MG63 (cell line): ENCODE data around the gene PIAS4. TPM values are rescaled to one million over a fixed set of nuclear protein-coding genes. Genes with fewer than 3 reads are reported as not detected.

Source experiments
- DNase-seq: peaks from one replicate; pipeline ENCODE4 v3.0.0-alpha.2; 2020
- H3K27me3 ChIP-seq: fragments of 250-450 bp; sonication (Bioruptor Pico); 2 replicates; pipeline ENCODE4 v1.5.1; 2020; ENCODE audit warnings: mild to moderate bottlenecking, moderate library complexity
- H3K36me3 ChIP-seq: fragments of 250-450 bp; sonication (Bioruptor Pico); 2 replicates; pipeline ENCODE4 v1.5.1; 2020; ENCODE audit warnings: mild to moderate bottlenecking, moderate library complexity
- H3K4me3 ChIP-seq: fragments of 250-450 bp; sonication (Bioruptor Pico); 2 replicates; pipeline ENCODE4 v1.5.1; 2020; ENCODE audit warnings: mild to moderate bottlenecking, moderate library complexity
- H3K9me3 ChIP-seq: fragments of 250-450 bp; sonication (Bioruptor Pico); 2 replicates; pipeline ENCODE4 v1.5.1; 2020; ENCODE audit warnings: mild to moderate bottlenecking, moderate library complexity
- total RNA-seq: library from RNA; depleted of rRNA; stranded (reverse); fragments of >200 nt; shearing (Covaris generic); gene quantifications from 2 replicates; pipeline ENCODE4 v1.2.3, GENCODE V29; 2014; ENCODE audit warnings: low replicate concordance

PIAS4 gene
- total RNA-seq, 1 experiment from 2014 or later: 10.4 TPM

- Histone ChIP-seq H3K36me3 (peaks cover 16% of the 10 kb centered on the region), H3K27me3 (no peaks in the 10 kb centered on the region), H3K4me3 (no peak overlapping the region), H3K9me3 (no peaks in the 10 kb centered on the region)
- no peak for DNase-seq
Measured at GRCh38 chr19:4055209-4055552, 47.6 kb downstream of the PIAS4 start.

DNA sequence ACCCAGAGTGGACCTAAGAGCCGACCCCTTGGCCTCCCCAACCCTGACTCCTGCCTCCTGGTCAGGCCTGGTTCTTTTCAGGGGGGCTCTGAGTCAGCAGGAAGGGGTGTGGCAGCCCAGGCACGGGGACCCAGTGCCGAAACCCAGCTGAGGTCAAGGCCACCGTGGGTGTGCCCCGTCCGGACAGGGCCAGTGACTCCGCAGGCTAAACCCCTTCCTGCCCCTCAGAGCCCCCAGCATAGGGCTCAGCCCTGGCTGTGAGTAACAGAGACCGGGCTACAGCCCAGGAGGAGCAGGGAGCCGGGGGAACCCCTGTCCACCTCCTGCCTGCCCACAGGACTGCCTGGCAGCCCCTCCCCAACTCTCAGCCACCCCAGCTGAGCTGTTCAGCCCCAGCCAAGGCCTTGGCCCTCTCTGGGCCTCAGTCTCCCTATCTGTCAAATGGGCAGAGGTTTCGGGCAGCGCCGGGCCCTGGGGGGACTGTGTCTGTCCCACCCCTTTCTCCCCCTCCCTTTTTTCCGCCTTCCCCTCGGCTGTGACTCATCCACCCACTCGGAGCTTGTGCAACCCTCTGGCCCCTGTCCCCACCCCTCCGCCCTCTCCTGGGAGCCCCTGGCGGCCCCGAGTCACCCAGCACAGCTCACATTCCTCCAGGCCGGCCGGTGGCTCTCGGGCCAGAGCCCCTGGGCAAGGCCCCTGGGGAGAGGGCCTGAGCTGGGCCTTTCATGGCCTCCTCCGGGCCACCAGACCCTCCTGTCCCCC, 50.6 kb downstream of the PIAS4 start:
- no peaks in the 10 kb centered on the region for H3K9me3 ChIP-seq
- peaks cover 9% of the 10 kb centered on the region for H3K36me3 ChIP-seq
- H3K27me3 ChIP-seq: no peaks in the 10 kb centered on the region
- H3K4me3 ChIP-seq: no peak overlapping the region
- DNase-seq: peak; percentile 87

- no peak overlapping the region for H3K4me3 ChIP-seq
- H3K36me3 ChIP-seq: peaks cover 14% of the 10 kb centered on the region
- H3K27me3 ChIP-seq: no peaks in the 10 kb centered on the region
- H3K9me3 ChIP-seq: no peaks in the 10 kb centered on the region
- no peak for DNase-seq
Measured at GRCh38 chr19:4058693-4059452, 51.3 kb downstream of the PIAS4 start.

- Histone ChIP-seq H3K27me3 (no peaks in the 10 kb centered on the region), H3K4me3 (no peak overlapping the region), H3K9me3 (no peaks in the 10 kb centered on the region), H3K36me3 (peaks cover 19% of the 10 kb centered on the region)
- DNase-seq: no peak
Measured at GRCh38 chr19:4059453-4059871, 51.9 kb downstream of the PIAS4 start.

DNA sequence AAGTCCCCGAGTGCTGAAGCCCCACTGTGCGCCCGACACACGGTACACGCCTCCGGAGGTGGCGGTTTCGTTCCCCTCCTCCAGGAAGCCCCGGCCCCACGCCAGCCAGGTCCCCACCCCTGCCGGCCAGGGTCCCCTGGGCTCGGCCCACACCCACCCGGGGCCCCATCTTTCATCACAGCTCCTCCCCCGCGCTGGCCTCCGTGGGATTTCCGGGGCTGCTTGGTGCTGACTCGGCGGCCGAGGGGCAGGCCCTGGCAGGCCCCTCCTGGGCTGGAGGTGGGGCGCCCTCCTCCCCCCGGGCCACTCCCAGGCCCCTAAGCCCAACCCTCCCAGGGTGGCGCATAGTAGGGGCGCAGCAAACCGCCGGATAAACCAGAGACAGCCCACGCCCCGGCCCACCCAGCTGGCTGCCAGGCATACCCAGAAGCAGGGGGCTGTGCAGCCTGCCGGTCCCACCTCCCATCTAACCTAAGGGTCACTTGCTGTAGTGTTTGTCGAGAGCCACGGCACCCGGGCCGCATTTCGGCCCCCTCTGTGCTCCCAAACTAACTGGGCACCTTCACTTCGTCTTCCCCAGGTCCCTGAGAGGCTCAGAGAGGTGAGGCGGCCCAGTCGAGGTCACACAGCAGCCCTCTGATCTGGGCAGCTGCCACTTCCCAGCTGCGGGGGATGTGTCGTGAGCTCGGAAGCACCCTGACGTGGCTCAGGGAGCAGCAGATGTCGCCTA, 52.5 kb downstream of the PIAS4 start:
- no peak overlapping the region for H3K4me3 ChIP-seq
- no peak for DNase-seq
- no peaks in the 10 kb centered on the region for H3K9me3 ChIP-seq
- H3K36me3 ChIP-seq: peaks cover 21% of the 10 kb centered on the region
- no peaks in the 10 kb centered on the region for H3K27me3 ChIP-seq

- no peaks in the 10 kb centered on the region for H3K9me3 ChIP-seq
- peaks cover 21% of the 10 kb centered on the region for H3K36me3 ChIP-seq
- H3K4me3 ChIP-seq: no peak overlapping the region
- no peaks in the 10 kb centered on the region for H3K27me3 ChIP-seq
- no peak for DNase-seq
Measured at GRCh38 chr19:4060621-4061177, 53.2 kb downstream of the PIAS4 start.

DNA sequence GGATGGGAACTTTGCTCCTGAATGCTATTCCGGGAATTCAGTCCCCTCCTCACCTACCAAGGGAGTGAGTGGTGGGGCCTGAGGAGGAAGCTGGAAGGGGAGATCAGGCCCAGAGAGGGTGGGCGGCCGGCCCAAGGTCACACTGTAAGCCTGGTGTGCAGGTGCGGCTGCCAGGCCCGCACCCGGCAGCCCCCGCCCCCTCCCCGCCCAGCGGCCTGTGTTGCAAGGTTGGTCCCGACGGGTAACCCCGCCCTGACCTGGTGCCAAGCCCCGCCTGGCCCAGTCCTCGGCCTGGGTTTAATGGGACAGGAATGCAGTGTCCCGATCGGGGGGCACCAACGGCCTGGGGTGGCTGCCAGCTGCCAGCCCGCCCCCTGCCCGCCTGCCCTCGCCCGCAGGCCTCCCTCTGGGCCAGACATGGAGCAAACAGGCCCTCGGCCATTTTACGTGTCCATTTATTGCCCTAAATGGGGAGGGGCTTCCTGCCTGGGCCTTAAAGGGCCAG, 53.7 kb downstream of the PIAS4 start:
- H3K4me3 ChIP-seq: no peak overlapping the region
- H3K27me3 ChIP-seq: no peaks in the 10 kb centered on the region
- peak; percentile 33 for DNase-seq
- H3K9me3 ChIP-seq: no peaks in the 10 kb centered on the region
- peaks cover 21% of the 10 kb centered on the region for H3K36me3 ChIP-seq

- no peak for DNase-seq
- Histone ChIP-seq H3K27me3 (no peaks in the 10 kb centered on the region), H3K36me3 (peaks cover 17% of the 10 kb centered on the region), H3K9me3 (no peaks in the 10 kb centered on the region), H3K4me3 (no peak overlapping the region)
Measured at GRCh38 chr19:4061683-4062418, 54.3 kb downstream of the PIAS4 start.

DNA sequence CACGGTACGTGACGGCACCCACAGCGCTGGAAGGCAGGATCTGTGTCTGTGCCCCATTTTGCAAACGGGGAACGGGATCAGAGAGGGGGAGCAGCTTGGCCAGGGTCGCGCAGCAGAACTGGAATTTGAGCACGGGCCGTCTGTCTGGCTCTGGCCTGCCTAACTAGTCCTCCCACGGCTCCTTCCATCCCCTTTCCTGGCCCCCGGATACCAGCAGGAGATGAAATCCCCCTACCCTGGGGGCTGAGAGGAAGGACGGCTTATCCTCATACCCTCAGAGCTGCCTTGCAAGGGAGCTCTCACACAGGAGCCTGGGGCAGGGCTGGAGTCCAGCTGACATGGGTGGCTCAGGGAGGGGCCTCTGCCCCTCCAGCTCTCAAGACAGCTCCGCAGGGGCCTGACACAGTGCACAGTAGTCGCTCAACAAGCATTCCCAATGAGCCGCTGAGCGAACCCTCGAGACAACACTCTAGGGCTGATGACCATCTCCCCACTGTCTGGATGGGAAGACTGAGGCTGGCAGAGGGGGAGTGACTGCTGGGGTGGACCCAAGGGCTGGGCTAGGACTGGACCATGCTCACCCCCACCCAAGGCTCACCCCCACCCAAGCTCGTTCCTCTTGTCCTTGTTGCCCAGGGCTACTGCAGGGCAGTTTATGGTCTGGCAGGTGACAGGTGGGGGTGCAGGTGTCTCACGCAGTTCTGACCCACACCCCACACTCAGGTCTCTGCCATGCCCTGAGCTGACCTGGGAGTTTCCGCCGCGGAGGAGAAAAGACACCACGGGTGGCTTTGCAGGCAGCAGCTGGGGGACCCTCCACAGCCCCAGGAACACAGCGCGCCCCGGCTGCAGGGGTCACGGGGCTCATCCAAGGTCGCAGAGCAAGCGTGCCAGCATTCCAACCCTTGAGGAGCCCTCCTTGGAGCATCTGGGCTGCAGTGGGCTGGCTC, 55.2 kb downstream of the PIAS4 start:
- no peaks in the 10 kb centered on the region for H3K9me3 ChIP-seq
- H3K27me3 ChIP-seq: no peaks in the 10 kb centered on the region
- no peak overlapping the region for H3K4me3 ChIP-seq
- H3K36me3 ChIP-seq: peaks cover 17% of the 10 kb centered on the region
- no peak for DNase-seq

DNA sequence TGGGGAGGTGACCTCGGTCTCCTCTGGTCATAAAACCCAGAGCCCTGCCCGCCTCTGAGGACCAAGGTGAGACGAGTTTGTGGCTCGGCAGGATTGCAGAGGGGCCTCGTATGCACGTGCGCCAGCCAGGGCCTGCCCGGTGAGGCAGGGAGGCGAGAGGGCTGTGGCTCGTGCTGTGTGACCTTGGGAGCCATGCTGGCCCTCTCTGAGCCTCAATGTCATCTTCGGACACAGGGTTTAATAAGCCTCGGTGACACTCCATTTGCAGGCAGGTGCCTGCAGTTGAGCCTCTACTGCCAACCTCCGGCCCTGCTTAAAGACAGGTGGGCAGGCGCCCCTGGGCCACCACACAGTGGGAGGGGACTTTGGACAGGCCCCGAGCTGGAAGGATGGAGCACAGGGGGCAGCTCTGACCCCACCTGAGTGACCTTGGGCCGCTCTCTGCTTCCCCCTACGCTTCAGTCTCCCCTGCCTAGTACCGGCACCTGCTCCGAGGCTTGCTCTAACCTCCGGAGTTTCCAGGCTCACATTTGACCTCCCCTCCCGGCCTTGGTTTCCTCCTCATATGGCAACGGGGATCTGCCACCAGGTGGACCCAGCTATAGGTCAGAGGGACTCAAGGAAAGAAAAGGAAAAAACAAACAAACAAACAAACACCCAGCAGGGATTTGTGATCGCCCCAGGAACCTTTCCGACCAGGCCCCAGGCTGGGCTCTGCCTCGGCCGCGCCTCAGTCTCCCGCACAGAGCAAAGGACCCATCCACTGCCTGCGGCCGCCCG, 56.0 kb downstream of the PIAS4 start:
- Histone ChIP-seq H3K27me3 (no peaks in the 10 kb centered on the region), H3K9me3 (no peaks in the 10 kb centered on the region), H3K36me3 (peaks cover 17% of the 10 kb centered on the region), H3K4me3 (peak overlapping the region; percentile 66)
- no peak for DNase-seq

DNA sequence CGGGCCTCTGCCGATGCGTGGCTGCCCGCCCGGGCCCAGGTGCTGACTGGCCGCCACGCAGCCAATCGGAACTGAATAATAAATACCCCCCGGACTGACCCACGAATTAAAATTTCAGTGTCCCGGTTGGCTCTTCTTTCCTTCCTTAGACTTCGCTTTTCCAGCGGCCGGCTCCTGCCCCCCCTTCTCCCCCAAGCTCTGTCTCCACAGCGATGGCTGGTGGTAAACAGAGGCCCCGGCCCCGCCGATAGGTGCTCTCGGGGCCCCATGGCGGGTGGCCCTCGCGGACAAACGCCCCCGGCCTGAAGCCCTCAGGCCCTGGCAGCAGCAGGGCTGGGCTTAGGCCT, 56.6 kb downstream of the PIAS4 start:
- no peak for DNase-seq

DNA sequence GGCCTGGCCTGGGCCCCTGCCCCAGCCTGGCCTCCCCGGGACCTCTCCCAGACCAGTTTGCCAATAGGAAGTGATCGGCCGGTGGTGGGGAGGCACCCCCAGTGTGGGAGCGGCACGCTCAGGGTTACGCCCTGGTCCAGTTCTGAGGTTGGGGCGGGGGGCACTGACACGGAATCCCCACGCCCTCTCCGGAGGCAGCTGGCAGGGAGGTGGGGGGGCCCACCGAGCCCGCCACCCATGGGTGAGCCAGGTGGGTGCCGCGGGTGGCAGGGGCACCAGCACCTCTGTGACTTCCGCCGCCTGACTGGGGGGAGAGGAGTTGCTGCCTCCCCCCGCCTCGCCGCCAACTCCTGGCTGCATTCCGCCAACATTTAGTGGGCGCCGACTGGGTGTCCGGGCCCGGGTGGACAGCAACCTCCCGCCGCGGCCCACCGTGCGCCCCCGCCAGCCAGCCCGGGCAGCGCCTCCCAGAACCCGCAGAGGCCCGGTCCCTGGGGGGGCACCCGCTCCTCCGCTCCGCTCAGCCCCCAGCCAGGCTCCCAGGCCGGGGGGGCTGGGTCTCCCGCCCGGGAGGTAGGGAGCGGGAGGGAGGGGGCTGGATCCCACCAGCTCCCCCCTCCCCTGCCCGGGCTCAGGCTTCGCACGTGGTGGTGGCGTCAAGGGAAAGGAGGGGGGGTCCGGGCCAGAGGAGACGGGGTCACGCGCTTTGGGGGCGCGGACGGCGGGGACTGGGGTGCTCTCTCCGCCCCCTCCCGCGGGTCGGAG, 57.1 kb downstream of the PIAS4 start:
- peak overlapping the region; percentile 66 for H3K4me3 ChIP-seq
- H3K27me3 ChIP-seq: no peaks in the 10 kb centered on the region
- peak; percentile 59 for DNase-seq
- H3K36me3 ChIP-seq: peaks cover 17% of the 10 kb centered on the region
- H3K9me3 ChIP-seq: no peaks in the 10 kb centered on the region

More for the DNA sequence above, 56.6 kb downstream of the PIAS4 start:
- no peaks in the 10 kb centered on the region for H3K27me3 ChIP-seq
- peak overlapping the region; percentile 66 for H3K4me3 ChIP-seq
- H3K9me3 ChIP-seq: no peaks in the 10 kb centered on the region
- peaks cover 17% of the 10 kb centered on the region for H3K36me3 ChIP-seq

DNA sequence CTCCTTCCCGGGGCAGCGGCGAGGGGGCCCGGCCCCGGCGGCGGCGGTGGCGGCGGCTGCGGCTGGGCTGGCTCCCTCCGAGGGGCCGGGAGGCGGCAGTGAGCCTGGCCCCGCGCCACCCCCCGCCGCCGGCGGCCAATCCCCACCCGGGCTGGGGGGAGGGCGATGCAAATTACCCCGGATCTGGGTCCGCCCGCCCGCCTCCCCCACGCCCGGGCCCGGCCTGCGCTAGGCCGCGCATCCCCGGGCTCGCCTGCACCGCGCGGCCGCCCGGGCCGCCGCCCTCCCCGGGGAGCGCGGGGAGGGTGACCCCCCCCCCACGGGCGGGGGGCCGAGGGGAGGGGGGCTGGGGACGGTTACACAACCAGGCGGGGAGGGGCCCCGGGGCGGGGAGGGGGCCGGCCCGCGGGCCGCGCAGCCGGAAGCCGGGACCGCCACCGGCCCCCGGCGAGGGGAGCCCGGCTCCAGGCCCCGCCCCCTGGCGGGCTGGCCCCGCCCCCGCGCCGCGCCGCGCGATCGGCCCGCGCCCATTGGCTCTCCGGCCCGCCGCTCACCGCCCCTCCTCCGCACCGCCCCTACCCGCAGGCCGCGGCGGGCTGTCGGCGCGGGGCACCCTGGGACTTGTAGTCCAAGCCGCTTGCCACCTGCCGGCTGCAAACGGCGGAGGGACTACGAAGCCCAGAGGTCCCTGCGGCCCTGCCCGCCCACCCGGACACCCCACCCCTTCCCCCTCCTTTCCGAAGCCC, 58.1 kb downstream of the PIAS4 start:
- Histone ChIP-seq H3K36me3 (peaks cover 17% of the 10 kb centered on the region), H3K4me3 (no peak overlapping the region), H3K9me3 (no peaks in the 10 kb centered on the region), H3K27me3 (no peaks in the 10 kb centered on the region)
- peak; percentile 94 for DNase-seq
